ENCODE data around the gene OMP.
"Not testable (repeated sequence)": the region's sequence is repeated elsewhere in the genome, so short reads cannot be mapped to it uniquely, and the experiment has no call there.

- not testable (repeated sequence) for TF ChIP-seq POLR2A, POLR2AphosphoS5 (IDR thresholded peaks at IDR 0.05)
- TF ChIP-seq, protein P1, sequence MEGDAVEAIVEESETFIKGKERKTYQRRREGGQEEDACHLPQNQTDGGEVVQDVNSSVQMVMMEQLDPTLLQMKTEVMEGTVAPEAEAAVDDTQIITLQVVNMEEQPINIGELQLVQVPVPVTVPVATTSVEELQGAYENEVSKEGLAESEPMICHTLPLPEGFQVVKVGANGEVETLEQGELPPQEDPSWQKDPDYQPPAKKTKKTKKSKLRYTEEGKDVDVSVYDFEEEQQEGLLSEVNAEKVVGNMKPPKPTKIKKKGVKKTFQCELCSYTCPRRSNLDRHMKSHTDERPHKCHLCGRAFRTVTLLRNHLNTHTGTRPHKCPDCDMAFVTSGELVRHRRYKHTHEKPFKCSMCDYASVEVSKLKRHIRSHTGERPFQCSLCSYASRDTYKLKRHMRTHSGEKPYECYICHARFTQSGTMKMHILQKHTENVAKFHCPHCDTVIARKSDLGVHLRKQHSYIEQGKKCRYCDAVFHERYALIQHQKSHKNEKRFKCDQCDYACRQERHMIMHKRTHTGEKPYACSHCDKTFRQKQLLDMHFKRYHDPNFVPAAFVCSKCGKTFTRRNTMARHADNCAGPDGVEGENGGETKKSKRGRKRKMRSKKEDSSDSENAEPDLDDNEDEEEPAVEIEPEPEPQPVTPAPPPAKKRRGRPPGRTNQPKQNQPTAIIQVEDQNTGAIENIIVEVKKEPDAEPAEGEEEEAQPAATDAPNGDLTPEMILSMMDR (IDR thresholded peaks at IDR 0.05) = not testable (repeated sequence)
Observed at GRCh38 chr11:77061258-77061657, 41.4 kb upstream of the OMP start.
